ENCODE results near the gene ZC3H12C.

The ZC3H12C gene

DNA sequence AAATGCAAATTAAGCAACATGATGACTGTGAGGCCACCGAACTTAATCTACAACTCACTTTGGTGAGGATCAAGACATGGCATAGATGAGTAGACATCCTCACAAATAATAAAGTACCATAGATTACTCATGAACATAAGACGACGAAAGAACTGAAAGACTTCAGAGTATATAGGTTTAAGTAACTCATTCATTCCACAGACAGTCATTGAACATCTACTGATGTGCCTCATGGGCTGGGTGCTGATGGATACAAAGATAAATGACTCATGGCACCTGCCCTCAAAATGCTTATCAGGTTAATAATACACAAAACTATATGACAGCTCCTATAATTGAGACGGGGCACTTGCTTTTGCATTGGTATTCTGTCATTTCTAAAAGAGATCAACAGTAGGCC is 63.3 kb downstream of the ZC3H12C start:
- DNase-seq, result no peak

- no peak for DNase-seq
Observed at GRCh38 chr11:110158317-110159200, 65.4 kb downstream of the ZC3H12C start.

GRCh38 chr11:110159476-110159875 is 66.3 kb downstream of the ZC3H12C start:
- DNase-seq, result no peak

DNA sequence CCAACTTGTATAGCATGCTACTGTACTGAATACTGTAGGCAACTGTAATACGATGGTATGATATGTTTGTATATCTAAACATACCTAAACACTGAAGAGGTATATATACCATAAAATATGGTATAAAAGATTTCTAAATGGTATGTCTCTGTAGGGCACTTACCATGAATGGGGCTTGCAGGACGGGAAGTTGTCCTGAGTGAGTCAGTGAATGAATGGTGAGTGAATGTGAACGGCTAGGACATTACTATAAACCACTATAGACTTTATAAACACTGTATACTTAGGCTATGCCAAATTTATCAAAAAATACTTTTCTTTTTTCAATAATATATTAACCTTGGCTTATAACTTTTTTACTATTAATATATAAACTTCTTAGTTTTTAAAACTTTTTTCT is 66.8 kb downstream of the ZC3H12C start:
- no peak for DNase-seq

GRCh38 chr11:110160437-110160836 is 67.2 kb downstream of the ZC3H12C start:
- DNase-seq, result no peak

DNA sequence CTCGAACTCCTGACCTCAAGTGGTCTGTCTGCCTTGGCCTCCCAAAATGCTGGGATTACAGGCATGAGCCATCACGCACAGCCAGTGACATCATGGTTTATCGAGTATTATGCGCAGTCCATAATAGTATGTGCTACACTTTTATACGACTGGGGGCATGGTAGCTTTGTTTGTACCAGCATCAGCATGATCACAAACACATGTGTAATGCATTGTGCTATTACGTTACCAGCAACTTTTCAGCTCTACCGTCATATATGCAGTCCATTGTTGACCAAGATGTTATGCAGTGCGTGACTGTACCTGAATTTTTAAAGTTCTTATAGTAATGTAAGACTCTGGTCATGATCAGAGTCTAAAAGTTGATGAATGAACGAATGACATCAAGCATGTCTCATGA is 67.9 kb downstream of the ZC3H12C start:
- DNase-seq, result no peak

DNA sequence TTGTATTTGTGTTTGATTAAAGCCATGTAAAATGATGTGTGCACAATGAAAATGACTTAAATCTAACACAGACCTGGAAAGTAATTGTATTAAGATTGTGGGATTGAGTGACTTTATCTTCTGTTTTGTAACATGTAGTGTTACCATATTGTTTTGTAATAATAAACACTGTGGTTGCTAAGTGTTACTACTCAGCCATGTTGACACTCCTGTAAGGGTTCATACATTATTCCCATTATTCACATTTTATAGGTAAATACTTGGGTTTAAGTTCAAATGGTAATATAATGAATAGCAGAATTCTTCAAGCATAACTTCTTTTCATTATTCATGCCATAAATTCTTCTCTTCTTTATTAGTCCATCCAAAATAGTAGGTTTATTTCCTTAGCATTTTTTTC is 69.0 kb downstream of the ZC3H12C start:
- DNase-seq, result no peak

DNA sequence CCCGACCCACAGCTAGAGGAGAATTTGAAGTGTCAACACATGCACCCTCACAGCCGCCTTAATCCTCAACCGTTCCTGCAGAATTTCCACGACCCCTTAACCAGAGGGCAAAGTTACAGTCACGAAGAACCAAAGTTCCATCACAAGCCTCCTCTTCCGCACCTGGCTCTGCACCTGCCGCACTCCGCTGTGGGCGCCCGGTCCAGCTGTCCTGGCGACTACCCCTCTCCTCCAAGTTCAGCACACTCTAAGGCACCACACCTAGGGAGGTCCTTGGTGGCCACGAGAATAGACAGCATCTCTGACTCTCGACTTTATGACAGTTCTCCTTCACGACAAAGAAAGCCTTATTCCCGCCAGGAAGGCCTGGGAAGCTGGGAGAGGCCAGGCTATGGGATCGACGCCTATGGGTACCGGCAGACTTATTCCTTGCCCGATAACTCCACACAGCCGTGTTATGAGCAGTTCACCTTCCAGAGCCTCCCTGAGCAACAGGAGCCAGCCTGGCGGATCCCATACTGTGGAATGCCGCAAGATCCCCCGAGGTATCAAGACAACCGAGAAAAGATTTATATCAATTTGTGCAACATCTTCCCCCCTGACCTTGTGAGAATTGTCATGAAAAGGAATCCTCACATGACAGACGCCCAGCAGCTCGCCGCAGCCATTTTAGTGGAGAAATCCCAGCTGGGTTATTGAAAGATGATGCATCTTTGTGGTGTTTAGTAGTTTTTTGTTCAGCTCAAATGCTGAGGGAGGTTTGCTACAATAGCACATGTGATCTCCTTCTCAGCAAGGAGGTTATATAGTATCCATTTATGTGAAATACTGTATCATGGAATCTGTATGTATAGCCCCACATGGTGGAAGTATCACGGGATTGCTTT is 72.1 kb downstream of the ZC3H12C start:
- DNase-seq, result no peak

DNA sequence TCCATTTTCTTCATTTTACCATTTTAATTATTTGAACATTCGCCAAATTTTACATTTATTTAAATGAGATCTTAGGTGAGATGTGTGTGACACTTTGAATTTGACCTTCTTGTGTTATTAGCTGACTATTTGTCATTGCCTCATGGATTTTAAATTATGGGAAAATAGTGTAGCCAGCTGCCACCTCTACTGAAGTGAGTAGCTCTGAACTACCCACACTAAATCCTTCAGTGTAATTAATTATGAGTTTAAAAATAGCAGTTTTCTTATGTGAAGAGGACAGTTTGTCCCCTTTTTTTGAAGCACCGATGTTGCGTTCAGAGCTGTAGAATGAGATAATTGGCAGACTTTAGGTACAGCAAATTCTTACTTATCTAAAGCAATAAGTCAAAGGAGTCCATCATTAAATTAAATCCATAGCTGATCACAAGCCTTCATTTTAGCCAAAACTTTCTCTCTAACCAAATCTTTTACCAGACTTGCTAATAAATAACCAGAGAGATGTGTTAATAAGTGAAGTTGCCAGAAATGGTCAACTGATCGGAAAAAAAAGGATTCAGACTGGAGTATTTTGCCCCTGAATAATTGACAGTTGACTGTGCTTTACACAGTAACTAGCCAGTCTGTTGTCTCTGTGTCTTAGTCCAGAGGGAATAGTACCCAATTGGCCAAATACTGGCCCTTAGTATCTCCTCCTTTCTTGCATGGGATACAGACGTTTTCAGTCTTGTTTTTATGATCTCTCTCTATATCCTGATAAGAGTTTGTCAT is 75.0 kb downstream of the ZC3H12C start:
- DNase-seq, result no peak

- DNase-seq, result no peak
Observed at GRCh38 chr11:110169738-110170137, 76.5 kb downstream of the ZC3H12C start.

GRCh38 chr11:110172468-110173065 is 79.4 kb downstream of the ZC3H12C start:
- no peak for DNase-seq

DNA sequence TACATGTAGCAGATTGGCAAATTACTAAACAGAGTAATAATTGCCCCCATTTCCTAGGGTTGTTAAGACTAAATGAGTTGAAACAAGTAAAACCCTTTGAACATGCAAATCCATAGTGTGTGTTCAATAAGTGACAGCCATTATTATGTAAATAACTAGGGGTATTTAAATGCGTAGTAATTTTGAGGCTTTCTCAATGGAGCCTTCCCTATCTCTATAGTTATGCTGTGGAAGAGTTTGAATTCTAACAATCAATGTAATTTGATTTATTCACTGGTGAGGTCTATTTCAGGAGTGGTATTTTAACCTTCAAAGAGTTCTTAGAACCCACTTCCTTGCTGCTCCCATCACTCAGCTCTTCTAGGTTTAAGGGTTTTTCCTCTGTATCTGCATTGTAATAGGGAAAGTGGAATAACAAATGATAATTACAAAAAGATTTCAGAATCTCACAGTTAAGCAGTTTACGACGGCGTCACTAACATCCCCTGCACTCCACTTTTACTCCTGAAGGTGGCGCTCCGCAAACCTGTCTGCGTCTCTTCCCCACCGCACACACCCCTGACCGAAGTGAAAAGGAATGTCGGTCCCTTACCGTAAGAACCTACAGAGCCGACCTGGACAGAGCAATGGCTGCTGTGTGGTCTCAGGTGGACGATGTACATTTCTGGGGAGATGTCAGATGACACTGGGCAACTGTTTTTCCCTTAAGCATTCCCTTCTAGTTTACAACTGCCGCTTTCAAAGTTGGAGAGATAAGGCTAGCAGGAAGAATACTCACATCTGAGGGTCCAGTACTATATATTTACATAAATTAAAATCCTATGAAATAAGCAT is 80.8 kb downstream of the ZC3H12C start:
- peak; percentile 71 to 79 for DNase-seq

GRCh38 chr11:110174645-110175310 is 81.6 kb downstream of the ZC3H12C start:
- DNase-seq, result no peak

DNA sequence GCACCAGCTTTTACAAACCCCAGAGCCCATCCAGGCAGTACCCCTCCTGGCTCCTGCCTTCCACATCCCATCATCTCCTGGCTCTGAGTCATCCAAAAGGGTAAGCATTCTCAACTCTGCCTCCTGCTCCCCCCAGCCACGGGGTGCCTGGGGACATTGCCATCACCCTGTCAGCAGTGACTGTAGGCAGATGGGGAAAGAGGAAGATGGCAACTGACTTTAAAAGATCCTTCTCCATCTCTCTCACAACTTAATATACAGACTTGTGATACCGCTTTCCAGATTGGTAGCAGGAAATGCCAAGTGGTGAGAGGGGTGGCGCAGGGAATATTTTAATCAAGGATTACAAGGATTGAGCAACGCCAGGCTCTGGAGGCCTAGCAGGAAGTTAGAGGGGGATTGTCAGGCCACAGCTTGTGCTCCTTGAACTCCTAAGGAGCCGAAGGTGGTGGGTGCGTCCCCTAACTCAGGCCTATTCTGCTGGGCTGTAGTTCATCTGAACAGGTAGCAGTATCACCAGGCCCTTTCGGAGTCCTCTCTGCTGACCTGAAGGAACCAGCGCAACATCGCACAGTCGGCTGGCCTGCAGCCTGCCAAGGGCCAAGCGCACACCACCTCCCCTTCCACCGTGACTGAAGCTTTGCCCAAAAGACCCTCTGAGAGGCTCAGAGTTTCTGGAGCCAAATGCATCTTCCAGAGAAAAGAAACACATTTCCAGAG is 83.3 kb downstream of the ZC3H12C start:
- no peak for DNase-seq

DNA sequence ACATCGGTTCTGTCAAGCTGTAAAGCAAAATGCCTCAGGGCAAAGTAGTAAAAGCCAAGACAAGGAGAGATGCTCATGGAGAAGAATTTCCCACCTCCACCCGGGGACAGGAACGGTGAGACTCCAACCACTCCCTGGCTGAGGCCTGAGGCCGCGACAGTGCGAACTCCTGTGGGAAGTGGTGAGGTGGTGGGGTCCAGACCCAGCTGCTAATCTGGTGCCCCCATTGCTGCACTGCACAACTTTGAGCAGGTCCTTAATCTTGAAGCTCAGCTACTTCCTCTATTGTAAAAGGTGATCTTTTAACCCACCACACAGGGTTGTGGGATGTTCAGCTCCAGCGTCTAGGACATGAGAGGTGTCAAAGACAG is 83.9 kb downstream of the ZC3H12C start:
- DNase-seq, result no peak

DNA sequence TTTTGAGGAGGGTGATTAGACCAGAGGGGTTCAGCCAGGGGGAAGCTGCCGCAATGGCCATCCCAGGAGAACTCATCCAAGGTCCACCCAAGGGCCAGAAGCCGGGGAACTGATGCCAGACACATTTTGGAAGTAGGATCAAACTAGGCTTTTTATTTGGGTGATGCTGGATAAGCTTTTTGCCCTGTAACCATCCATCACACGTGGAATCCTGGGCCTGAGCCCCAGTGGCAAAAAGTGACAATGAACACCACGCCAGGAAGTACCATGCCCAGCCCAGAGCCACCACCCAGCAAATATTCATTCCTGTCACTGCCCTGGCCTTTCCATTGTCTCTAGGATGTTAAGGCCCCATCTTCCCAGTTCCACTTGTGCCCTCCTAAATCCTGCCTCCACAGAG is 85.9 kb downstream of the ZC3H12C start:
- DNase-seq, result no peak

DNA sequence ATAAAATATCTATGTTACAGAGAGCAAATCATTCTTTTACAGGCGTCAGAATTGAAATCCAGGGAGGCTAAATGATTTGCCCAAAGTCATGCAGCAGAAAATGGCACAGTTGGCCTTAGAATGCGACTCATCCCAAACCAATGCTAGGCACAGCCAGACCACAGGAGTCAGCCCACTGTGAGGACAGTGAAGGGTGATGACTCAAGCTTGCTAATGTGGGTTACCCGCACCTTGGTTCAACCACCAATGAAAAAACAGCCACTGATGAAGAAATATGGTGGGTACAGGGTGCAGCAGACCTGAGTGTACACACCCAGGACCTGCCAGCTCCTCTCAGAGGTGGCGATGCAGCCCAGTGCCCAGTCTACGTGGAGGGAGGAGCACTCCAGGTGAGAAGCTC is 89.7 kb downstream of the ZC3H12C start:
- no peak for DNase-seq

DNA sequence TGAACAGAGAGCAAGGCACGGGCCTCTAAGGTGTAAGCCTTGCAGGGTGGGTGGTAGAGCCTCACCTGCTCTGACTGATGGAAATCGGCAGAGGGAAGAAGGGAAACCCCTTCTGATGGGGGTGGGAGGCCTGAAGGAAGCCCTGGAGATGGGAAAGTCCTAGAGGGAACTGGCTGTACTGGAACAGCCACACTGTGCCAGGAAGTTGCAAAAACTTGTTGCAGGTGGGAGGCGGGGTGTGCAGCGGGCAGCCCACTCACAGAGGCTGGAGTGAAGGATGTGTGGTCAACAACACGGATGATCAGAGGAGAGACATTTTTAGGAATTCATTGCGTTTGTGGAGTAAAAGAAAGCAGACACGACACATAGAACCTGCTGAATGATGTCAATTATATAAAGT is 91.3 kb downstream of the ZC3H12C start:
- no peak for DNase-seq

DNA sequence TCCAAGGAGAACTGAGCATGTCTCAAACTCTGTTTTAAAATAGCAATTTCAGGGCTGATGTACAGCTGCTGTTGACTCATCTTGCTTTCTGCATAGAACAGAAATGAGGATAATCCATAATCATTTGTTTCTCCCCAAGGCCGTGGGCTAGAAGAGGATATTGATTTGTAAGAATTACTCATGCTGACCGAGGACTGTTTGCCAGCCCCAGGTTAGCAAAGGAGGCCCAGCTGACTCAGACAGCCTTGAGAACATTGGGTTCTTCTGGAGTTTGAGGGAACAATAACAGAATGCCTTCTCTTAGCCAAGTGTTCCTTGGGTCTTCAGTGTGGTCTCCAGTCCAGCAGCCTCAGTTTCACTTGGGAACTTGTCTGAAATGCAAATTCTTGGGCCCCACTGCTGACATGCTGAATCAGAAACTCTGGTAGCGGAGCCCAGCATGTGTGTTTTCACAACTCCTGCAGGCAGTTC is 92.0 kb downstream of the ZC3H12C start:
- no peak for DNase-seq

GRCh38 chr11:110185599-110185998 is 92.4 kb downstream of the ZC3H12C start:
- no peak for DNase-seq

All from activated CD4-positive, alpha-beta T cell treated with anti-CD3 and anti-CD28 coated beads, Interleukin-2, amount 50 U/mL, for 48 hours (primary cell).